Measurements from ENCODE around the gene BBS4. TPM values are rescaled to one million over a fixed set of nuclear protein-coding genes. Genes with fewer than 3 reads are reported as not detected.

BBS4 gene
- total RNA-seq, 1 donor from 2014 or later = 17.7 TPM

DNA sequence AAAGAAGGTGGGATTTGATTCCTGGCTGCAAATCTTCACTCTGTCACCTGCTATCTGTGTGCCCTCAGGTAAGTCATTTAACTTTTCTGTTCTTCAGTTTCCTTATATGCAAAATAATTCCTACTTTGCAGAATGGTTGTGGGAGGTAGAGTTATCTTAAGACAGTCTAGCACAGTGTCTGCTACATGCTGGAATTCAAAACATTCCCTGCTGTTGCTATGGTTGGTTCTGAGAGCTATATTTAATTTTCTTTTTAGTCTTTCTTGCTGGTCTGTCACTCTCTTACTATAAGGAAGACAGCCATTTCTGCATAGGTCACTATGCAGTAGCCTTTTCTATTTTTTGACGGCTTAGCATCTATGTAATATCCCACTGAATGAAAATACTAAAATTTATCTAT lies 101.5 kb downstream of the BBS4 start:
- no peak overlapping the region for H3K4me2 ChIP-seq (ENCODE audit: low read length)
- H3K4me3 ChIP-seq (ENCODE audit: insufficient read depth, low read depth, low read length) = no peak overlapping the region
- H3K4me1 Mint-ChIP-seq (ENCODE audit: low read depth, unreplicated experiment) = peaks cover 43% of the 10 kb centered on the region
- H3K27me3 Mint-ChIP-seq (ENCODE audit: low read depth, unreplicated experiment) = peaks cover 2% of the 10 kb centered on the region
- peak overlapping the region; percentile 96 for H3K27ac Mint-ChIP-seq (ENCODE audit: unreplicated experiment)
- H3K27ac ChIP-seq (ENCODE audit: low read depth, low read length) = no peak overlapping the region
- no peak overlapping the region for H3K9ac ChIP-seq (ENCODE audit: low read length)
- no peaks in the 10 kb centered on the region for H3K9me3 Mint-ChIP-seq (ENCODE audit: unreplicated experiment)
- no peaks in the 10 kb centered on the region for H3K9me3 ChIP-seq (ENCODE audit: insufficient read depth, low read depth, low read length)
- H3K36me3 ChIP-seq (ENCODE audit: insufficient read depth, low read length) = no peaks in the 10 kb centered on the region
- no peak for TF ChIP-seq EZH2 (IDR thresholded peaks at IDR 0.05; ENCODE audit: insufficient read depth, low read length)
- TF ChIP-seq, protein P1, sequence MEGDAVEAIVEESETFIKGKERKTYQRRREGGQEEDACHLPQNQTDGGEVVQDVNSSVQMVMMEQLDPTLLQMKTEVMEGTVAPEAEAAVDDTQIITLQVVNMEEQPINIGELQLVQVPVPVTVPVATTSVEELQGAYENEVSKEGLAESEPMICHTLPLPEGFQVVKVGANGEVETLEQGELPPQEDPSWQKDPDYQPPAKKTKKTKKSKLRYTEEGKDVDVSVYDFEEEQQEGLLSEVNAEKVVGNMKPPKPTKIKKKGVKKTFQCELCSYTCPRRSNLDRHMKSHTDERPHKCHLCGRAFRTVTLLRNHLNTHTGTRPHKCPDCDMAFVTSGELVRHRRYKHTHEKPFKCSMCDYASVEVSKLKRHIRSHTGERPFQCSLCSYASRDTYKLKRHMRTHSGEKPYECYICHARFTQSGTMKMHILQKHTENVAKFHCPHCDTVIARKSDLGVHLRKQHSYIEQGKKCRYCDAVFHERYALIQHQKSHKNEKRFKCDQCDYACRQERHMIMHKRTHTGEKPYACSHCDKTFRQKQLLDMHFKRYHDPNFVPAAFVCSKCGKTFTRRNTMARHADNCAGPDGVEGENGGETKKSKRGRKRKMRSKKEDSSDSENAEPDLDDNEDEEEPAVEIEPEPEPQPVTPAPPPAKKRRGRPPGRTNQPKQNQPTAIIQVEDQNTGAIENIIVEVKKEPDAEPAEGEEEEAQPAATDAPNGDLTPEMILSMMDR (IDR thresholded peaks at IDR 0.05; ENCODE audit: insufficient read depth, low read depth, low read length) = no peak
- no peak overlapping the region for H2AFZ ChIP-seq (ENCODE audit: low read depth, low read length)
- H3K79me2 ChIP-seq (ENCODE audit: insufficient read depth, low read length) = peaks cover 10% of the 10 kb centered on the region
- peaks cover 2% of the 10 kb centered on the region for H4K20me1 ChIP-seq (ENCODE audit: insufficient read depth, low read length)
- no peak for FAIRE-seq
- peaks cover 27% of the 10 kb centered on the region for H3K4me1 ChIP-seq (ENCODE audit: insufficient read depth, low read length)
- no peak for DNase-seq (ENCODE audit: low read depth)
- no peak overlapping the region for H3K4me3 Mint-ChIP-seq (ENCODE audit: unreplicated experiment)
- H3K27me3 ChIP-seq (ENCODE audit: insufficient read depth, low read length) = no peaks in the 10 kb centered on the region
- H3K36me3 Mint-ChIP-seq (ENCODE audit: low read depth, unreplicated experiment) = no peaks in the 10 kb centered on the region

Other genes starting within 250 kb of the BBS4 start
- gene ARIH1, start 211.9 kb upstream of the BBS4 start, total RNA-seq = 199 and 212 TPM in 2 replicates
- gene GOLGA6B, start 31.5 kb upstream of the BBS4 start, total RNA-seq = 0.36 TPM in 1 of 2 replicates, not detected in the other
- not detected in 2 replicates for gene HIGD2B, start within 50 bp of the BBS4 start, total RNA-seq
- 67.3 and 72.1 TPM in 2 replicates for gene ADPGK, start 97.6 kb downstream of the BBS4 start, total RNA-seq

Data from astrocyte (in vitro differentiated cells and primary cell).